Measurements from ENCODE around the gene OR5I1. TPM values are rescaled to one million over a fixed set of nuclear protein-coding genes. Genes with fewer than 3 reads are reported as not detected.

OR5I1 gene
- total RNA-seq (not detected in 2 replicates), polyA plus RNA-seq (not detected in 2 replicates), polyA minus RNA-seq (not detected in 2 replicates)
- total RNA-seq (2013) = not detected

DNA sequence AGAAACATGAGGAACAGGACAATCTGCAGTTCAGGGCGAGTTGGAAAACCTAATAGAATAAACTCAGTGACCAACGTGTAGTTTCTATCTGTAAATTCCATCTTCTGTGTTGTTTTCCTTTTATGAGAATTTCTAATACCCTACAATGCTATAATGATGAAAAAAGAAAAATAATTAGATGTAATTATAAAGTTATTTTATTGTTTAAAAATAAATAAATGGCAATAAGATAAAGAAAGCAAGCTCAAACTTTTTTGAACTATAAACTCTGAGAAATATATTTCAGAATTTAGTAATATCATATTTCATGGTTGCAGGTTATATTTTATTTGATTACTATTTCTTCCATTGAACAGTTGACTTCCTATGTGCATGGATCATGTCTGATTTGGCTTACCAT, at the start of gene OR5I1:
Gene OR5I1, minus strand, starts transcription at position 101 of the 400 bp plus-strand sequence. Its CDS starts 0 bp downstream, at position 101.
- ChIA-PET CTCF (no interaction called here), POLR2A (no interaction called here)
- H3K9me3 ChIP-seq (ENCODE audit: control extremely low read depth in 1 of 3, control insufficient read depth in 2 of 3, insufficient read depth in 1 of 3, low read length in 2 of 3) = no peaks in the 10 kb centered on the region
- ATAC-seq (ENCODE audit: low read depth) (no peak), DNase-seq (no peak)
- H3K4me2 ChIP-seq (replicated peaks; ENCODE audit: low read depth, low read length, poor library complexity, severe bottlenecking) = no peak within 1 kb of the TSS
- H3K27ac Mint-ChIP-seq = no peak within 1 kb of the TSS
- H3K27me3 Mint-ChIP-seq = no peaks in the 10 kb centered on the region
- H3K9ac ChIP-seq (ENCODE audit: low read length) = no peak within 1 kb of the TSS
- TF ChIP-seq, protein P1, sequence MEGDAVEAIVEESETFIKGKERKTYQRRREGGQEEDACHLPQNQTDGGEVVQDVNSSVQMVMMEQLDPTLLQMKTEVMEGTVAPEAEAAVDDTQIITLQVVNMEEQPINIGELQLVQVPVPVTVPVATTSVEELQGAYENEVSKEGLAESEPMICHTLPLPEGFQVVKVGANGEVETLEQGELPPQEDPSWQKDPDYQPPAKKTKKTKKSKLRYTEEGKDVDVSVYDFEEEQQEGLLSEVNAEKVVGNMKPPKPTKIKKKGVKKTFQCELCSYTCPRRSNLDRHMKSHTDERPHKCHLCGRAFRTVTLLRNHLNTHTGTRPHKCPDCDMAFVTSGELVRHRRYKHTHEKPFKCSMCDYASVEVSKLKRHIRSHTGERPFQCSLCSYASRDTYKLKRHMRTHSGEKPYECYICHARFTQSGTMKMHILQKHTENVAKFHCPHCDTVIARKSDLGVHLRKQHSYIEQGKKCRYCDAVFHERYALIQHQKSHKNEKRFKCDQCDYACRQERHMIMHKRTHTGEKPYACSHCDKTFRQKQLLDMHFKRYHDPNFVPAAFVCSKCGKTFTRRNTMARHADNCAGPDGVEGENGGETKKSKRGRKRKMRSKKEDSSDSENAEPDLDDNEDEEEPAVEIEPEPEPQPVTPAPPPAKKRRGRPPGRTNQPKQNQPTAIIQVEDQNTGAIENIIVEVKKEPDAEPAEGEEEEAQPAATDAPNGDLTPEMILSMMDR (IDR thresholded peaks at IDR 0.05) = no peak
- TF ChIP-seq EZH2 (IDR thresholded peaks at IDR 0.05; ENCODE audit: borderline replicate concordance, insufficient read depth, low read depth, low read length, poor library complexity, severe bottlenecking) = no peak
- H3K4me1 Mint-ChIP-seq = no peaks in the 10 kb centered on the region
- no peaks in the 10 kb centered on the region for H3K36me3 ChIP-seq (replicated peaks in 1 of 2; ENCODE audit: control extremely low read depth in 1 of 2, control insufficient read depth in 1 of 2, extremely low read depth in 1 of 2, insufficient read depth in 2 of 2, low read length in 1 of 2)
- no peaks in the 10 kb centered on the region for H3K27me3 ChIP-seq (replicated peaks in 1 of 4; ENCODE audit: control extremely low read depth in 1 of 4, control insufficient read depth in 3 of 4, insufficient read depth in 4 of 4, low read length in 3 of 4)
- no peaks in the 10 kb centered on the region for H3K4me1 ChIP-seq (ENCODE audit: control insufficient read depth in 2 of 2, insufficient read depth in 2 of 2, low read length in 2 of 2)
- no peaks in the 10 kb centered on the region for H3K79me2 ChIP-seq (ENCODE audit: control insufficient read depth, insufficient read depth, low read length)
- H4K20me1 ChIP-seq (ENCODE audit: control insufficient read depth, insufficient read depth, low read length, poor library complexity, severe bottlenecking) = no peaks in the 10 kb centered on the region
- peaks cover 2% of the 10 kb centered on the region for H3K9me3 Mint-ChIP-seq (ENCODE audit: insufficient read depth)
- H3K4me3 ChIP-seq (ENCODE audit: control extremely low read depth in 1 of 5, extremely low read depth in 1 of 5, insufficient read depth in 1 of 5, low read depth in 2 of 5, low read length in 4 of 5) = no peak within 1 kb of the TSS
- no CpG with 5 or more reads among the region's 2 CpGs for WGBS (ENCODE audit: insufficient coverage)
- no peak within 1 kb of the TSS for H2AFZ ChIP-seq (ENCODE audit: insufficient read depth, low read depth, low read length, poor library complexity, severe bottlenecking)
- H3K4me3 Mint-ChIP-seq = no peak within 1 kb of the TSS
- intact Hi-C loops (cut with micrococcal nuclease) = no loop called here
- H3K27ac ChIP-seq (ENCODE audit: low read length in 2 of 2) = no peak within 1 kb of the TSS

DNA sequence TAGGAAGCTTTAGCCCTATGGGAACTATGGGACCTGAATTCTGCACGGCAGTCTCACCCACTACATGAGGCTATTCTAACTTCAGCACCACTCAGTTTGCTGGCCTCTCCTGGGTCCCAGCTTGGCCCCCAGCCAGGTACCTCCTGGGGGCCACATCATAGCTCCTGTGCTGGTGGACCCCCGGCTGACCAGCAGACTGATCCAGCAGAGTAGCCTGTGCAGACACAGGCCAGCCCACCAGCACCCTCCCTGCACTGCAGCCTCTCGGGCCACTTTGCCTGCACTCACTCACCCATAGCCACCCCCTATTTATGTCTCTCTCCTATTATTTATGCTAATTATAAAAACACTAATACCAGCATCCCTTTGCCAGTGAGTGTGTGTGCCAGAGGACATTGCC, 34.7 kb upstream of the OR5I1 start:
- DNase-seq (no peak), ATAC-seq (ENCODE audit: low read depth) (no peak)
- Histone ChIP-seq H3K9me3 (ENCODE audit: control extremely low read depth in 1 of 3, control insufficient read depth in 2 of 3, insufficient read depth in 1 of 3, low read length in 2 of 3) (peaks cover 0 to 11% (median 0%) of the 10 kb centered on the region in 3 donors), H3K79me2 (ENCODE audit: control insufficient read depth, insufficient read depth, low read length) (no peaks in the 10 kb centered on the region), H2AFZ (ENCODE audit: insufficient read depth, low read depth, low read length, poor library complexity, severe bottlenecking) (no peak overlapping the region), H3K9ac (ENCODE audit: low read length) (no peak overlapping the region), H3K4me1 (ENCODE audit: control insufficient read depth in 2 of 2, insufficient read depth in 2 of 2, low read length in 2 of 2) (no peaks in the 10 kb centered on the region), H4K20me1 (ENCODE audit: control insufficient read depth, insufficient read depth, low read length, poor library complexity, severe bottlenecking) (no peaks in the 10 kb centered on the region), H3K27ac (ENCODE audit: low read length in 2 of 2) (no peak overlapping the region), H3K4me3 (ENCODE audit: control extremely low read depth in 1 of 5, extremely low read depth in 1 of 5, insufficient read depth in 1 of 5, low read depth in 2 of 5, low read length in 4 of 5) (no peak overlapping the region), H3K36me3 (replicated peaks in 1 of 2; ENCODE audit: control extremely low read depth in 1 of 2, control insufficient read depth in 1 of 2, extremely low read depth in 1 of 2, insufficient read depth in 2 of 2, low read length in 1 of 2) (no peaks in the 10 kb centered on the region), H3K27me3 (replicated peaks in 1 of 4; ENCODE audit: control extremely low read depth in 1 of 4, control insufficient read depth in 3 of 4, insufficient read depth in 4 of 4, low read length in 3 of 4) (no peaks in the 10 kb centered on the region), H3K4me2 (replicated peaks; ENCODE audit: low read depth, low read length, poor library complexity, severe bottlenecking) (no peak overlapping the region)
- intact Hi-C loops (cut with micrococcal nuclease) = no loop called here
- H3K27ac Mint-ChIP-seq = no peak overlapping the region
- no peak overlapping the region for H3K4me3 Mint-ChIP-seq
- no peaks in the 10 kb centered on the region for H3K27me3 Mint-ChIP-seq
- peaks cover 3% of the 10 kb centered on the region for H3K9me3 Mint-ChIP-seq (ENCODE audit: insufficient read depth)
- ChIA-PET POLR2A (no interaction called here), CTCF (no interaction called here)
- H3K4me1 Mint-ChIP-seq = no peaks in the 10 kb centered on the region
- WGBS (ENCODE audit: insufficient coverage) = 96% methylated on average over 2 of the region's 3 CpGs
- TF ChIP-seq, protein P1 (IDR thresholded peaks at IDR 0.05) = no peak
- no peak for TF ChIP-seq EZH2 (IDR thresholded peaks at IDR 0.05; ENCODE audit: borderline replicate concordance, insufficient read depth, low read depth, low read length, poor library complexity, severe bottlenecking)
